Small intestine (tissue), 7 donors: ENCODE results near the gene LTA. TPM values are rescaled to one million over a fixed set of nuclear protein-coding genes. Genes with fewer than 3 reads are reported as not detected.

Experiments
- DNase-seq, 2 donors: peaks; one replicate each; pipeline versions ENCODE4 v3.0.0 to v3.0.0-alpha.2; 2013
- FAIRE-seq: peaks from 2 replicates; lab custom pipeline; 2012; peaks lifted over from hg19 to GRCh38; lab: Jason Lieb, UNC
- H3K27ac ChIP-seq, 3 donors: one replicate each; pipeline ENCODE4 v1.5.1; 2013; ENCODE audit warnings: low read length in 2 of 3, mild to moderate bottlenecking in 2 of 3, control low read depth in 1 of 3, inconsistent platforms in 1 of 3, low read depth in 1 of 3, moderate library complexity in 1 of 3
- H3K27me3 ChIP-seq, 3 donors: one replicate each; pipeline ENCODE4 v1.6.1; 2013; ENCODE audit warnings: low read length in 3 of 3, inconsistent platforms in 1 of 3; ENCODE audit not compliant: control insufficient read depth in 3 of 3, insufficient read depth in 3 of 3
- H3K36me3 ChIP-seq, 3 donors: one replicate each; pipeline ENCODE4 v1.6.1; 2013; ENCODE audit warnings: low read length in 3 of 3, inconsistent platforms in 1 of 3, low read depth in 1 of 3, mild to moderate bottlenecking in 1 of 3, moderate library complexity in 1 of 3; ENCODE audit not compliant: control insufficient read depth in 3 of 3, insufficient read depth in 2 of 3
- H3K4me1 ChIP-seq, 3 donors: one replicate each; pipeline ENCODE4 v1.6.1; 2013; ENCODE audit warnings: low read length in 2 of 3, inconsistent platforms in 1 of 3, low read depth in 1 of 3, mild to moderate bottlenecking in 1 of 3, moderate library complexity in 1 of 3; ENCODE audit not compliant: control insufficient read depth in 3 of 3, insufficient read depth in 2 of 3
- H3K4me3 ChIP-seq, 3 donors: one replicate each; pipeline ENCODE4 v1.5.1; 2013; ENCODE audit warnings: low read length in 3 of 3, control low read depth in 1 of 3, inconsistent platforms in 1 of 3, low read depth in 1 of 3, mild to moderate bottlenecking in 1 of 3, moderate library complexity in 1 of 3
- H3K9me3 ChIP-seq, 2 donors: one replicate each; pipeline ENCODE4 v1.6.1; 2013; ENCODE audit warnings: low read depth in 1 of 2, low read length in 1 of 2; ENCODE audit not compliant: control insufficient read depth in 2 of 2, insufficient read depth in 1 of 2
- WGBS, 3 donors: extraction: QIAGEN DNeasy Blood & Tissue Kit; methylation state at CpG; one replicate each; pipeline ENCODE4 v1.1.7; 2013; 5-methylcytosine and 5-hydroxymethylcytosine counted together
- polyA plus RNA-seq, 4 donors: library from polyadenylated mRNA; stranded (reverse) in 3 of 4; unstranded in 1 of 4; fragments of 200-250 nt in 3 of 4; fragments of 120-200 nt in 1 of 4; gene quantifications; one replicate each; pipeline versions ENCODE4 v1.2.1 to v1.2.3, GENCODE V29; 2013
- donor health status: healthy with polysubstance abuse.
- donor health status: control.
- donor health status: control.
- donor health status: Bipolar disorder and iron deficiency.
- donor health status: healthy.

LTA gene
- polyA plus RNA-seq, 4 donors: 0.24 to 1.0 TPM; not detected in 2

- peaks cover 0 to 5% (median 0%) of the 10 kb centered on the region in 3 donors for H3K4me1 ChIP-seq
- peaks cover 4 to 53% (median 9%) of the 10 kb centered on the region in 3 donors for H3K36me3 ChIP-seq
- 82 to 96% (median 91%) methylated on average over 8 of the region's 8 CpGs for WGBS, 3 donors
- H3K4me3 ChIP-seq: no peak overlapping the region
- no peak overlapping the region for H3K27ac ChIP-seq
- H3K9me3 ChIP-seq: no peaks in the 10 kb centered on the region
- no peaks in the 10 kb centered on the region for H3K27me3 ChIP-seq
- no peak for FAIRE-seq
- no peak for DNase-seq
Observed at GRCh38 chr6:31558318-31558625, 13.8 kb upstream of the LTA start.

GRCh38 chr6:31558631-31559500 is 13.2 kb upstream of the LTA start:
- H3K27ac ChIP-seq: peak overlapping the region in 1 of 3 donors; percentile 52
- FAIRE-seq (no peak), DNase-seq (no peak)

DNA sequence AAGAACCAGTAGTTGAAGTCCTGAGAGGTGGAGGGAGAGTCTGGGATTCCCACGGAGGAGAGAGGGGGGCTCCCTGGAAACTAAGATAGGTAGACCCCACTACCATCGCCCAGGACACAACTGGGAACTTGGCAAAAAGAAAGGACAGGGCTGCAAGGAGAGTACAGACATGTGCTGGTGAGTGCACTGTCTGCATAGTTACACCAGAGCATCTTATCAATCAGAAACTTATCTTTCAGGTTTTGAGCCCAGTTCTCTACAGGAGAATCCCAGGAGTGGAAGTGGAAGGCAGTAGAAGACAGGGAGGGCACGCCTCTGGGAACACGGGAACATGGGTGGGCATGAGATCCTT is 12.5 kb upstream of the LTA start:
- H3K4me1 ChIP-seq: peaks cover 0 to 5% (median 0%) of the 10 kb centered on the region in 3 donors
- DNase-seq (no peak), FAIRE-seq (no peak)
- peak overlapping the region in 2 of 3 donors; percentile 28 to 52 for H3K27ac ChIP-seq
- H3K36me3 ChIP-seq: peaks cover 4 to 46% (median 9%) of the 10 kb centered on the region in 3 donors
- no peaks in the 10 kb centered on the region for H3K27me3 ChIP-seq
- H3K4me3 ChIP-seq: no peak overlapping the region
- no peaks in the 10 kb centered on the region for H3K9me3 ChIP-seq
- 63 to 68% (median 64%) methylated on average over 4 of the region's 4 CpGs for WGBS, 3 donors

More at GRCh38 chr6:31558631-31559500, 13.2 kb upstream of the LTA start:
- WGBS, 3 donors: 62 to 83% (median 68%) methylated on average over 13 to 14 of the region's 14 CpGs
- Histone ChIP-seq H3K4me3 (no peak overlapping the region), H3K9me3 (no peaks in the 10 kb centered on the region), H3K27me3 (no peaks in the 10 kb centered on the region), H3K4me1 (peaks cover 0 to 5% (median 0%) of the 10 kb centered on the region in 3 donors), H3K36me3 (peaks cover 4 to 50% (median 9%) of the 10 kb centered on the region in 3 donors)

DNA sequence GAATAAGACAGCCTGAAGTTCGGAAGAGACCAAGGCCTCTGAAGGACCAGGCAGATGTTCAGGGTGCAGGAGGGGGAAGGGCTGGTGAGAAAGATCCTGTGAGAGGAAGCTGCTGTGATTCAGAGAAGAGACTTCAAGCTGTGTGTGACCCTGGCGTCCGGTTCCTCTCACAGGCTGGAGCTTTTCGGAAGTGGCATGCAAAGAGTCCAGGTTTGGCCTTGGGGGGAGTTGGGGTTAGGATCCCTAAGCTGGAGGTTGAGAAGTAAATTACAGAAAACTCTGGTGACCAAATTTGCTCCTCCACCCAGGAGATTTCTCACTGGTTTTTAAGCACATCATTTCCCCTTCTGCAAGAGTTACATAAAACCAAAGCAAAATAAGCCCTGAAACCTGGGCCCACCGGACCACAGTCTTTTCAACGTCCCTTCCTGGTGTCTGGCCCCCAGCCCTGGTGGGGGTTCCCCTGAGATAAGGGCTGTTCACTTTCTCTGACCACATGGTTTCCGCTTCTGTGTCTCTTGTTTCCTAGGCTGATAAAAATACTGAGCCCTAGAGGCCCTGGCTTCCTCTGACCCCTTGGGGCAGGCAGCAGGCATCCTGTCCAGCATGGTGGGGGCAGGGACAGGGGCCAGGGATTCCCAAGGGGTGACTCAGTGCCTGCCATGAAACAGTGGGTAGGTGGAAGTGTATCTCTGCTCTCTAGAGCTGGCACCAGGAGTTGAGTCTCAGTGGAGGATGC is 12.0 kb upstream of the LTA start:
- H3K36me3 ChIP-seq: peaks cover 4 to 46% (median 9%) of the 10 kb centered on the region in 3 donors
- 52 to 84% (median 68%) methylated on average over 7 of the region's 7 CpGs for WGBS, 3 donors
- H3K27me3 ChIP-seq: no peaks in the 10 kb centered on the region
- H3K27ac ChIP-seq: peak overlapping the region in 2 of 3 donors; percentile 28 to 52
- H3K4me3 ChIP-seq: no peak overlapping the region
- H3K9me3 ChIP-seq: no peaks in the 10 kb centered on the region
- H3K4me1 ChIP-seq: peaks cover 0 to 5% (median 0%) of the 10 kb centered on the region in 3 donors
- no peak for FAIRE-seq
- DNase-seq: peak in 1 of 2 donors; percentile 30

DNA sequence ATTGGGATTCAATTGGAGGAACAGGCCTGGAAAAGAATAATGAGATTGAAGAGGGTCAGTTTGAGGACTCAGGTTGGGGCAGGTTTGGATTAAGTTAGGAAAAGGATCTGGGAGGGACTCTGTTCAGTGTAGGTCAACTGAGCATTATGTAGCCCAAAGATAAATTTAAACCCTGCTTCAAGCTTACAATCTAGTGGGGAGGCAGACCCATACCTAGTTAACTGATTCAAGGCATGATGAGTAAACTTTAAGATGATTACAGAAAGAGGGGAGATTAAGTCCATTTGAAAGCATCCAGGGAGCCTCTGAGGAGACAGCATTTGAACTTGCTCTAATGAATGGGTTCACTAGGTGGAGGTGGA is 11.4 kb upstream of the LTA start:
- DNase-seq: no peak
- no peak for FAIRE-seq
- Histone ChIP-seq H3K9me3 (no peaks in the 10 kb centered on the region), H3K27me3 (no peaks in the 10 kb centered on the region), H3K27ac (peak overlapping the region in 1 of 3 donors; percentile 52), H3K4me3 (no peak overlapping the region), H3K4me1 (peaks cover 0 to 5% (median 0%) of the 10 kb centered on the region in 3 donors), H3K36me3 (peaks cover 4 to 46% (median 9%) of the 10 kb centered on the region in 3 donors)

- H3K4me3 ChIP-seq: no peak overlapping the region
- no peaks in the 10 kb centered on the region for H3K4me1 ChIP-seq
- 42 to 46% (median 45%) methylated on average over 9 of the region's 9 CpGs for WGBS, 3 donors
- no peak overlapping the region for H3K27ac ChIP-seq
- DNase-seq (no peak), FAIRE-seq (no peak)
- no peaks in the 10 kb centered on the region for H3K36me3 ChIP-seq
- peaks cover 0 to 3% (median 0%) of the 10 kb centered on the region in 3 donors for H3K27me3 ChIP-seq
- H3K9me3 ChIP-seq: no peaks in the 10 kb centered on the region
Observed at GRCh38 chr6:31567531-31568370, 4.3 kb upstream of the LTA start.

DNA sequence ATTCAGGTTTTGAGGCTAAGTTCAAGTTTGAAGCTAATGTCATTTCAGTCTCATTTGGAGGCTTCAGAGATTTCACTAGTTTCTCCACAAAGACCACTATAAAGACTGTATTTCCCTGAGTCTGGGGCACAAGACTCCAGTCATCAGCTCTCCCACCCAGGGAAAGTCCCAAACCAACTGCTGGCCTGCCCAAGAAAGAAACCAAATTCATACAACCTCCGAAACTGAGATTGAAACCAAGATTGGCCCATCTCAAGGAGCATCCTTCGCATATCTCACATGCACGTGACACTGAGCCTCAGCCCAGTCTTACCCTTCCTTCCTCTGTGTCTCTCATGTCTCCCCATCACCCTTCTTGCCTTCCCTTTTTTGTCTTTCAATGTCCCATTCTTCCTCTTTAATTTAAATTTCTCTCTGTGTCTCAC is 3.5 kb upstream of the LTA start:
- H3K36me3 ChIP-seq: no peaks in the 10 kb centered on the region
- no peak overlapping the region for H3K27ac ChIP-seq
- no peaks in the 10 kb centered on the region for H3K4me1 ChIP-seq
- no peak for DNase-seq
- 59 to 64% (median 61%) methylated on average over 3 of the region's 3 CpGs for WGBS, 3 donors
- H3K27me3 ChIP-seq: peaks cover 0 to 3% (median 0%) of the 10 kb centered on the region in 3 donors
- FAIRE-seq: no peak
- no peak overlapping the region for H3K4me3 ChIP-seq
- no peaks in the 10 kb centered on the region for H3K9me3 ChIP-seq
